HG02885 (cell line): ENCODE measurements around the gene NKAIN2.
"Not testable (repeated sequence)": the region's sequence is repeated elsewhere in the genome, so short reads cannot be mapped to it uniquely, and the experiment has no call there.

Experiments
- ATAC-seq: cut with Tn5 transposase; IDR thresholded peaks from one replicate; pipeline ENCODE4 v1.9.1; 2021; ENCODE audit warnings: mild to moderate bottlenecking; ENCODE audit not compliant: unreplicated experiment, poor library complexity

Gene NKAIN2

DNA sequence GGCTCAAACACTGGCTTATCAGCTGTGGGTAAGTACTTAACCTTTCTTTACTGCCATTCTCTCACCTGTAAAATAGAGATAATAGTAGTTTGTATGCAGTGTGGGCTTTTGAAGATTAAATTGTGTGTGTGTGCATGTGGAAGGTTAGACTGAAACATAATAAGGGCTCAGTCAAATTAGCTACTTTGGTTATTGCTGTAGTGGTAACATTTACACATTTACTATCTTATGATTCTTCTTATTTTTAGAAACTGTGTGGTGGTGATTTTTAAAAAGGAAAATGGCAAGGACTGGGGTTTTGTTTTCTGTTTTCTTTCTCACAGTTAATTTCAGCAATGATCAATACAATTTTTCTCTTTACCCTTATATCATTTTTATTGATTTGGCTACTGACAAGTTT, 206.9 kb downstream of the NKAIN2 start:
- ATAC-seq: no peak

DNA sequence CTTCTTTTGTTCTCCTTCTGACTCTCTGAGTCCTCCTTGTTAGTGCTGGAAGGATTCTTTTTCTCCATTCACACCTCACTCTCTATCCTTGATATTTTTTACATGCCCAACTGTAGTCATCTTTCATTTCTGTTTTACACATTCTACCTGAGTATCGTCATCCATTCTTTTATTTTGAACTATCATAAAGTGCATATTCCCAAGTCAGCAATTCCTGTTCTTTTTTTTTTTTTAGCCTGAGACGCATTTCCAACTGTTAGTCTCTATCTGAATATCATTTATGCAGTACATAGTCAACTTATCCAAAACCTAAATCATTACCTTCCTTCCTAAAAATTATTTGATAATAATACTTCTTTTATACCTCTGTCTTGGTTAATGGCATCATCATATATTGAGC, 207.5 kb downstream of the NKAIN2 start:
- no peak for ATAC-seq

DNA sequence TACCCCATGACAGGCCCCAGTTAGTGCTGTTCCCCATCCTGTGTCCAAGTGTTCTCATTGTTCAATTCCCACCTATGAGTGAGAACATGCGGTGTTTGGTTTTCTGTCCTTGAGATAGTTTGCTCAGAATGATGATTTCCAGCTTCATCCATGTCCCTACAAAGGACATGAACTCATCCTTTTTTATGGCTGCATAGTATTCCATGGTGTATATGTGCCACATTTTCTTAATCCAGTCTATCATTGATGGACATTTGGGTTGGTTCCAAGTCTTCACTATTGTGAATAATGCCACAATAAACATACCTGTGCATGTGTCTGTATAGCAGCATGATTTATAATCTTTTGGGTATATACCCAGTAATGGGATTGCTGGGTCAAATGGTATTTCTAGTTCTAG, 218.4 kb downstream of the NKAIN2 start:
- ATAC-seq: not testable (repeated sequence)

DNA sequence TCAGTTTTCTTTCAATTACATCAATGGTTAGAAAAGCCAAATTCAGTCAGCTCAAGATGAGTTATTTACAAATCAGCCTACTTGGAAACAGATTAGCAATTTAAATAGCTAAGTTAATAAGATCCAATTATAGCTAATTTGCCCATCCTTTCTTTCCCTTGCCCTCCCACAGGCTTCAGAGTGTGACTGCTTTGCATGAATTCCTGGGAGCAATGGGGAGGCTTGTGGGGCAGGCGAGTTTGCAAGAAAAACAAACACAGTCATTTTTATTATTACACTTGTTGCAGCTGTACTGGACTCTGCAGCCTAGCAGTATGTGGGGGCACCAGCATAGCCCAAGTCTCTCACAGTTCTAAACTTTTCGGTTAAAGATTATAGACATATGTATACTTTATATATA, 219.0 kb downstream of the NKAIN2 start:
- ATAC-seq: no peak

DNA sequence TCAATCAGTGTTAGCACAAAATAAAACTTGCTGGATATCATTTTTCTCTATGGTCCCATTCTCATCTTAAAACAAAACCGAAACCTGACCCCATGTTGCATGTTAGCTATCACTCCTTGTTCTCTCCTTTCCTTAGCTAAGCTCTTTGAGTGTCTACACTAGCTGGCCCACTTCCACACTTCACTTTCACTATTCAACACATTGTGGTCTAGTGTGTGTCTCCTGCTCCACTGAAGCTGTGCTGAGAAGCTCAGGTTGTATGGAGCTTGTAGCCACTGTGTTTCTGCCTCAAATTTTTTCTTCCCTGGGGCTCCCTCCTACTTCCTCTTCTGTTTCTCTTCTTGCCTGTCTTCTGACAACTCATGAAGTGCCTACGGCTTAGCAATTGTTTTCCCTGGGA, 223.0 kb downstream of the NKAIN2 start:
- ATAC-seq: no peak

DNA sequence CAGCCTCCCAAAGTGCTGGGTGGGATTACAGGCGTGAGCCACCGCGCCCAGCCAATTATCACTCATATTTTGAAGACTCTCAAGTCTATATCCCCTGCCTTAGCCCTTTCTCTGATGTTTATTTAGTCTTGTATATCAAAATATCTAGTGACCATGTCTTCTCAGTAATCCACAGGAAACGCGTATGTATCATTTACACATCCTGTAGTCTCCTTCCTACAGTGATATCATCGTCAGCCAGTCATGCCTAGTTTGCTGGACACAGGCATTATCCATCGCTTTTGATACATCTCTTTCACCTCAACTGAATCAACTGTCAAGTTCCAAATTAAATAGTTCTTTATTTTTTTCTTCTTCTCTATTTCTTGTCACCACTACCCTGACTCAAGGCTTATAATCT, 223.7 kb downstream of the NKAIN2 start:
- no peak for ATAC-seq

DNA sequence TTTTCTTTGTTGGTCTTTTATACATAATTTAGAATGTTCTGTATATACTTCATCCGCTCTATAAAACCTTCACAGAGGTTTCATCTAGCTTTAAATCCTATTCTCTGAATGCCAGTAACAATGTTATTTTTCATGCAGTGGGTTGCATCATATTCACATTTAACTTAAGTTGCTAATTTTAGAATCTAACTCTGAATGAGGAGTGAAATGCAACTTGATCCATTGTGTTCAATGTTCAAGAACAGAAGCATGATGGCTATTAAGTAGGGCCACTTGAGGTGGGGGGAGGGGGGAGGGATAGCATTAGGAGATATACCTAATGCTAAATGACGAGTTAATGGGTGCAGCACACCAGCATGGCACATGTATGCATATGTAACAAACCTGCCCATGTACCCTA, 224.5 kb downstream of the NKAIN2 start:
- no peak for ATAC-seq

DNA sequence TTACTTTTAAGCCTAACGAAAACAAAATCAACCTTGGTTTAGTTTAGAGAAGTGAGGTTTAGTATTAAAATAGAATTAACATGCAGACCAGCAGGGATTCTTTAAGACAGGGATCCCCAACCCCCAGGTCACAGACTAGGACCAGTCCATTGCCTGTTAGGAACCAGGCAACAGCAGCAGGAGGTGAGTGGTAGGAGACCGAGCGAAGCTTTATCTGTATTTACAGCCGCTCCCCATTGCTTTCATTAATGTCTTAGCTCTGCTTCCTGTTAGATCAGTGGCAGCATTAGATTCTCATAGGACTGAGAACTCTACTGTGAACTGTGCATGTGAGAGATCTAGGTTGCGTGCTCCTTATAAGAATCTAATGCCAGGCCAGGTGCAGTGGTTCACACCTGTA, 225.9 kb downstream of the NKAIN2 start:
- ATAC-seq: no peak

DNA sequence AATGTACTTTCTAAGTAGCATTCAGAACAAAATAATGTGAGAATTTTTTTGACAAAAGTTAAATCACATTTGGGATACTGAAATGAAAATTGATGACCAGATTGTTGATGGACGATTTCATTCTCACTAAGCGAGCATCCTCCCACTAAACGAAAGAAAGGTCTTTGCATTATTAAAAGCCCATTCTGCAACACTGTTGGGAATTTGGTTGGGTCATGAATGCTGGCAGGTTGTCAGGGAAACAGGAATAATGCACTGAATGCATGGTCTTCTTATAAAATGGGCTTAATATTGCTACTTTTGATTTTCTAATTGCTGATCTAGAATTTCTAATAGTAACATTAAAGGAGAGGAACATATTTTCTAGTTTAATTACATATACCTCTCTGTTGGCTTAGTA, 229.8 kb downstream of the NKAIN2 start:
- ATAC-seq: no peak

DNA sequence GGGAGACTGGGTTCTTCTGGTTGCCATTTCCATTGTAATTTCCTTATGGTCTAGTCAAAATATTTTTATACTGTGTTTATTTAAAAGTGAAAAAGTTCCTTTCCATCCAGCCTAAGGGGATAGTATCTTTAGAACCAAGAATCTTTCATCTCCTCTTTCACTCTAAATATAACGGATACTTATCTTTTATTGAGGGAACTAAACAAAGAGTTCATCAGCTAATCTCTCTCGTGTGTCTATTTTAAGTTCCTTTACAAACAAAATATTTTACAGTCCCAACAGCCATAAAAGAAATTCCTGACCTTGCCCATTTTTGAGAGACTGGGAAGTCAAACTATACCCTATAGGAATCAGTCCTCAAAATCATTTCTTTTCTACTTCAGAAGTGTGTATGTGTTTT, 232.7 kb downstream of the NKAIN2 start:
- ATAC-seq: no peak

DNA sequence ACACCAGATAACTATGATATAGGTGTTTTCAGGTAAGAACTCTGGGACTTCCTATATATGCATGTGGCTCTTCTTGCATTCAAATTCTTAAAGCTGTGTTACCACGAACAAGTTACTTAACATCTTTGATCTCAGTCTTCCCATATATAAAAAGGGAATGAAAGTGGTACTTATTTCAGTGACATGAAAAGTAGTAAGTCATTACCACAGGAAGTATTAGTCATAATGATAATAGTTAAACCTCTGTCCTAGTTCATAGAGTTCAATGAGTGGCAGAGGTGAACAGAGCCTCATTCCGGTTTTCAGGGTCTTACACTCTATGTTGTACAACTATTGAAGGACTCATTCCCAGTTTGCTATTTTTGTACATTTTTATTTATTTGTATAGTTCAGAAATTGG, 237.0 kb downstream of the NKAIN2 start:
- peak; percentile 91 for ATAC-seq

DNA sequence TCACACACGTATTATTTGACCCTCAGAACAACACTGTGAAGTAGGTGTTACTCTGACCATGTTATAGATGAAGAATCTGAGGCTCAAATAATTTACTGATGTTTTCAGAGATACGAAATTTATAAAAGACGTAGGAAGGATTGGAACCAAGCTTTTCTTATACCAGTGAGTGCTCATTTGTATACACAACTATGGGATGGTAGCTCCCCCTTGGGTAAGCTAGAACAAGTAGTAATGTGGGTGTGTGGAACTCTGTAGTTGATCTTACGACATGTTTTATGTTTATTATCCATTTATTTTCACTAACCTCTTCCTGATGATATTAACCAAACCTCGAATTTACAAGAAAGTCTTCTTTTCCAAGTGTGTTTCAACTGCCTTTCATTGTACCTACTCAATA, 248.5 kb downstream of the NKAIN2 start:
- ATAC-seq: no peak

DNA sequence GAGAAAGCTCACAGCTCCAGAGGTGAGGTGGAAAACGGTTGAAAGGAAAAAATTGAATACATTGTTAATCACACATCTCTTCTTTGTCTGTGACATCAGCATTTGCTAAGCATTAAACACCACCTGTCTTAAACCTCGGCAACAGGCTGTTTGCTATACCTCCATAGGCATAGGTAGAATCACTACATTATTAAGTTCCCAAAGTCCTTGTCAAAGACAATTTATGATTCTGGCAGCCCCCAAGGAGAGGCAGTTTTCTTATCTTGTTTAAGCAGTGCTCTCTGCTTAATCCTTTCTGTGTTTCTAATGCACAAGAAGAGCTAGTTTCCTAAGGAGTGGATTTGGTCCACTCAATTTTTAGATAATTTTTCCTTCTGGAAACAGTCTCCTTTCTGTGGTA, 249.7 kb downstream of the NKAIN2 start:
- no peak for ATAC-seq

DNA sequence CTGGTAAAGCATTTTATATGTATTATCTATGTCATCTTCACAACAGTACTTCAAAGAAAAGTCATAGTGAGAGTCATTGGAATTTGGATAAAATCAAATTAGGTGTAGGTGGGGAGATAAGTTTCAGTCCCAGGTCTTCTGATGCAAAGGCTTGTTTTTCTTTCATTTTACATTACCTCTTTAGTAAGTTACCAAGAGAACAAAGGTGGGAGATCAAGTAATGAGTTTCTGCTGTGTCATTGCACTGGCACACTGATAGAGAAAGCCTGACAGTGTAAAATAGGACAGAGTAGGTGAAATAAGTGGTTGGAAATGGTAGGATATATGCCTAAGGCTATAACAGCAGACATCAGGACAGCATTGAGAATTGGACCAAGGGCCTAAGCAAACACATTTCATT, 250.4 kb downstream of the NKAIN2 start:
- ATAC-seq: no peak

DNA sequence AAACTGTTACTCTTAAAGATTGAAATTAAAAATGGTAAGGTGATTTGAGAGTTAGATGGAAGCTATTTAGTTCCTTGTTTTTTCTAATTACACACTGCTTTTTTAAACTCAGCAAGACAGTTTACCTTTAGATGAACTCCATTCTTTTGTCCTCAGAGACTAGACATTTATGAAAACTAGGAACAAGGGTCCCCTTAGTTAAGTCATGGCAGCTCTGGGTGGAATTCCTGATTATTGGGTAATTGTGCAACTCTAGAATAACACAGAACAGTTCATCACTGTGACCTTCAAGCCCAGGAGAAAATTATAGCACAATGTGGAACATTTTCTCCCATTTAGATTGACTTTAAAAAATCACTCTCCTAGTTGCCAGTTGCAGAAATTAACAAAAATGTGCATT, 251.7 kb downstream of the NKAIN2 start:
- ATAC-seq: no peak

DNA sequence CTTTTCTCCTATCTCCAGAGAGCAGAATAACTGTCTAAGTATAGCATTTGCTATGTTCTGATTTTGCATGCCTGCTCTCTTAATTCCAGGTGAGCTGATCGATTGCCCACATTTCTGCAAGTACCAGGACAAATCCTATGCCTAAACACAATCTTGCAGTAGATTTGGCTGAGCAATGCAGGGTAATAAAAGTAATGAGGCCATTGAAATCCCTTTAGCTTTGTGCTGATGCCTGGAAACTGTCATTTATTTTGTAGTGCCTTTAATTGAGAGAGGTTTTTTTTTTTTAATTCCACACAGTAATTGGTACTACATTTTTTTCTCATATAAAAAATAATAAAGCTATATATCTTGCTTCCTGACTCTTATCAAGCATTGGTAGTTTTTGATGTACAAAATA, 252.3 kb downstream of the NKAIN2 start:
- no peak for ATAC-seq

DNA sequence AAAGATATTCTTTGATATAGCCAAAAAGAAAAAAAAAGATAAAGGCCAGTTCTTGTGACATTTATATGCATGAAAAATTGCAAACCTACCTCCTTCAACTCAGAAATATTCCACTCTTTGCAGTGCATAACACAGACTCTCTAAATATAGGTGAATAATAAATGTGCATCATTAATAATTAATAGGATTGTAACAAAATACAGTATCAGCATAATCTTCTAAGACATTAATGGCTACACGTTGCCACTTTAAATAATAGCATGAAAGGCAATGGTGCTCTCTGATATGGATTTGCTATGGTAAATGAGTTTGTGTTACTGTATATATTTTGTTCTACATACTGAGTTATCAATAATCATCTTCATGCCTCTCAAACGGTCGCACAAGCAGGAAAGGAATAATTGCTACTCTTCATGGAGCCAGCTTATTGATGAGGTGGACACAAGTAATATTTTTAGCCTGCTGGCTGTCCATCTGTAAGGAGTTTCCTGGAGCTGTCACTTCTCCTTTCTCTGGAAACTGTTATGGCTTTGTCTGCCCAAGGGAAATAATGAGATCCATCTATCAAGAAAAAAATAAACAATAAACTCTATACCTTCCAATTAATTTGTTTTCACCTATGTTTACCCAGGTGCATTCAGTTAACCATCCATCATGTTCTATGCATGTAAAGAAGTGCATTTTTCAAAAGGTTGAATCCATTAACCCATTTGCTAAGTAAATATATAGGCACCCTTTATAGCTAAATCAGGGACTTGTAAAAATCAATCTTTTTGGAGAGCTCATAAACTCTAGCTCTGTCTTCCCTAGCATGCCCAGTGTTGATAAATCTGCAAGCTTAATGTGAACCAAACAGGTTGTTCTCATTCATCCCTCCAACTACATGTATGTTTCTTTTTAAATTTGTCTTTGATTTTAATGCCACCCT, 253.0 kb downstream of the NKAIN2 start:
- ATAC-seq: no peak

DNA sequence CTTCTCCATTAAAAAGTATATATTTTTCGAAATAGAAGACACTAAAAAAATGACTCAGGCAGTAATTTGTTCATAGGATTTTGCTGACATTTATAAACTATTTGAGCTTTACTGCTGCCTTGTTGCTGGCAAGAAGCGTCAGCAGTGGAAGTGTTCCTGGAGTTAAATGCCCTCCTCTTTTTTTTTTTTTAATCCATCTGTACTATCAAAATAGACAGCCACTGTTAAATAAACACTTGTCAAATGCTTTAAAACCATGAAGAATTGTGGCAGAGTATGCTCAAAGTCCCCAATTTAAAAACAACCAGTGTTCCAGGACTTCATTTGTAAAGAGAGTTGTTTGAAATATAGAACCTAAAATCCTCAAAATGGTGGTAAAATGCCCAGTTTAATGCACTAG, 253.8 kb downstream of the NKAIN2 start:
- no peak for ATAC-seq

DNA sequence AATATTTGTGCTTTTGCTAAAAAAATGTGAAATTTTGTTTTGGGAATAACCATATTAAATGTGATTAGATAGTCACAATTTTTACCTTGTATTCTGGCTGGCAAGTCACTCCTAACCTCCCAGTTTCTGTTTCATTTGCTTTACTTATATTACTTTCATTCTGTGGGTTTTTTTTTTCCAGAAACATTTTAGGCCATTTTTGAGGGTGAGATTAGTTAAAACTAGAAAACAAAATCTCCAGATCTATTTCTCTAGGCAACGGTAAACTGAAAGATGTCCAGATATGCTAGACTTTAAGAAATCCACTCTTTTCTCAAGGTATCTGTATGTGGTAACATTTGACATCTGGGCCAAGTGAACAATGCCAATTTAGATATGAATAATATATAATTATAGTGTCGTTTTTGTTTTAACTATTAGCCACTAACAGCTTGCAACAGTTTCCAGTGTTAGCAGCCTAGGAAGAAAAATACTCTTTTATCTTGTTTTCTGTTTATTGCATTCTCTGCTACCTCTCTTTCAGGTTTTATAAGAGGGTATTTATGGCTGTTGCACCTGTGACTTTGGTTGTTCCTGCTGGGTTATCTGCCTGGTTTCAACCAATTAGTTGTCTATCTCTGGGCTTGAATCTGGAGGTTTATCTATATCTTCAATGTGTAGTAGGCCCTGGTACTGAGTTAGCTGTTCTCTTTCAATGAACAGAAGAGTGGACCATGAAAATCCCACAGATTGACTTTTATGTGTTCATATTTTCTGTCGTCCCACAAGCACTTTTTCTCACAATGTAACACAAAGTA, 260.9 kb downstream of the NKAIN2 start:
- peak; percentile 35 for ATAC-seq

DNA sequence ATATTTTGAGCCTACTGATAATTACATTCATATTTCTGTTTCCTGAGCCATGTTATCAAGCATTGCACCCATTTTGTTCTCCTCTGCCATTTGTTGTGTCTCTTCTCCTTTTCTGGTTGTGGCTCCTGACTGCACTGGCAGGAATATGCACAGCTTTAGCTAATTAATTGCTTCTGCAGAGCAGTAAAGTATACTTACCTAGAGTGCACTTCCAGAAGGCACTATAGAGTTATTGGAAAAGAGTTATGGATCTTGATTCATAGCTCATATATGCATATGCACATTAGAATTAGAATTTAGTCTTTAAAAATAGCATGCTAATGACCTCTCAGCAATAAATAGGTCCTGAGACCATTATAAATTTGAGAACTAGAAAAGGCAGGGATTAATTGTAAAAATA, 262.6 kb downstream of the NKAIN2 start:
- ATAC-seq: no peak

DNA sequence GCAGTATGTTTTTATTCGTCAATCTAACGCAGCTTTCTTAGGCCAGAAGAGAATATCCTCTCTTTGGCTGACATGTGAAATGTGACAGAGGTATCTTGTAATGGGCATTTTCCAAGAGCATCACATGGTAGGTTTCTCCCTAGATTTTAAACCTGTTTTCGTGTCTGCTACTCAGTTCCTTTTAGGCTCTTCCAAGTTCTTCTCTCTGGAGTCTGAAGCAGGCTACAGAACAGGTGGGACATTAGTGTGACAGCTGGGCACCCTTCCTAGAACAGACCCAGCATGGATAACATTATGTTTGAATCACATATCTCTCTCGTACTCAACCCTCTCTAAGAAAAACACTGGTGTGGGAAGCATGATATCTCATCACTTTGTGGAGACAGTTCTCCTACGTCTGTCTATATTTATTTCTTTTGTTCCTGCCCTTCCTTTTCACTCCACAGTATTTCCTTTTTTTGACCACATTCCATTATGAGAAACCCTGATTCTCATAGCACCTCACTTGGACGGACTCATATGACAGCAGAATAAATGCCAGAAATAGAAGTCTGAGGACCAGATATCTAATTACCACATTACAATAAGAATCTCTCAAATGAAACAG, 263.4 kb downstream of the NKAIN2 start:
- no peak for ATAC-seq
